ENCODE results near the gene XPA. TPM values are rescaled to one million over a fixed set of nuclear protein-coding genes. Genes with fewer than 3 reads are reported as not detected.

The XPA gene
- total and polyA plus RNA-seq, 2 of the 13 experiments (the other 11 are each of a cell fraction or from before 2014, with no cell fraction given) = 2.3 to 15.2 TPM

- TF ChIP-seq ZBTB10 (CRISPR knock-in tag; IDR thresholded peaks at IDR 0.05; ENCODE audit: borderline replicate concordance) (no peak), ZSCAN20 (CRISPR knock-in tag; IDR thresholded peaks at IDR 0.05; ENCODE audit: borderline replicate concordance) (0 out of 2 replicates have a peak, but pooled peaks have one; percentile 68), ZNF549 (CRISPR knock-in tag; IDR thresholded peaks at IDR 0.05) (no peak), FOXP4 (CRISPR knock-in tag; IDR thresholded peaks at IDR 0.05) (peak; percentile 41; the same call in 1 of the 2 replicates), HCFC1 (IDR thresholded peaks at IDR 0.05; ENCODE audit: low read depth, low read length) (no peak), ZNF280D (CRISPR knock-in tag; IDR thresholded peaks at IDR 0.05) (no peak), CHCHD3 (CRISPR knock-in tag; IDR thresholded peaks at IDR 0.05) (0 out of 2 replicates have a peak, but pooled peaks have one; percentile 52), ZNF460 (CRISPR knock-in tag; IDR thresholded peaks at IDR 0.05; ENCODE audit: borderline replicate concordance) (no peak), ISL2 (CRISPR knock-in tag; IDR thresholded peaks at IDR 0.05) (no peak), ZNF280B (CRISPR knock-in tag; IDR thresholded peaks at IDR 0.05; ENCODE audit: borderline replicate concordance) (0 out of 2 replicates have a peak, but pooled peaks have one; percentile 66), ZBTB38 (CRISPR knock-in tag; IDR thresholded peaks at IDR 0.05) (peak; percentile 76), ZBTB44 (CRISPR knock-in tag; IDR thresholded peaks at IDR 0.05) (no peak), PTBP1 (IDR thresholded peaks at IDR 0.05; ENCODE audit: low read depth, low read length, poor library complexity, severe bottlenecking) (no peak), KDM3A (CRISPR knock-in tag; IDR thresholded peaks at IDR 0.05; ENCODE audit: low read depth) (peak; percentile 77; the same call in 1 of the 2 replicates), ZNF790 (CRISPR knock-in tag; IDR thresholded peaks at IDR 0.05; ENCODE audit: borderline replicate concordance) (no peak), ELF4 (CRISPR knock-in tag; IDR thresholded peaks at IDR 0.05; ENCODE audit: borderline replicate concordance) (no peak)
These were observed at the start of gene XPA (continued) for GRCh38 chr9:97696803-97697601.

All from HepG2 (cell line).